GM18873 (cell line): ENCODE measurements around the gene CYTH2.

ENCODE experiments used
- ATAC-seq: cut with Tn5 transposase; IDR thresholded peaks from one replicate; pipeline ENCODE4 v1.9.1; 2021; ENCODE audit warnings: mild to moderate bottlenecking, moderate library complexity, moderate number of reproducible peaks; ENCODE audit not compliant: unreplicated experiment, low FRiP score

Gene CYTH2

DNA sequence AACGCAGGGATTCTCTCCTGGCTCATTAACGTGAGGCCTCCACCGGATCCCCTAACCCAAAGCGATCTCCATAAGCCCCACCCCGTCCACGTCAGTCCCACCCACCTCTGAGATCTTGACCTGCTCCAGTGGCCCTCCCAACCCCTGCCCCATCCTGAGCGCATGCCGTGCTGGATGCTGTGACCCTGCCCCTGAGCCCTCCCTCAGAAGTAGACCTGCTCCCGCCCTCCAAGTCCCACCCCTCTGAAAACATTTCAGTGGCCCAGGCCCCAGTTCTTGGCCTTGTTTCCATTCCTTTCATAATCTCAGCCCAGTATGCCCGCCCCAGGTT, 22.6 kb downstream of the CYTH2 start:
- no peak for ATAC-seq

DNA sequence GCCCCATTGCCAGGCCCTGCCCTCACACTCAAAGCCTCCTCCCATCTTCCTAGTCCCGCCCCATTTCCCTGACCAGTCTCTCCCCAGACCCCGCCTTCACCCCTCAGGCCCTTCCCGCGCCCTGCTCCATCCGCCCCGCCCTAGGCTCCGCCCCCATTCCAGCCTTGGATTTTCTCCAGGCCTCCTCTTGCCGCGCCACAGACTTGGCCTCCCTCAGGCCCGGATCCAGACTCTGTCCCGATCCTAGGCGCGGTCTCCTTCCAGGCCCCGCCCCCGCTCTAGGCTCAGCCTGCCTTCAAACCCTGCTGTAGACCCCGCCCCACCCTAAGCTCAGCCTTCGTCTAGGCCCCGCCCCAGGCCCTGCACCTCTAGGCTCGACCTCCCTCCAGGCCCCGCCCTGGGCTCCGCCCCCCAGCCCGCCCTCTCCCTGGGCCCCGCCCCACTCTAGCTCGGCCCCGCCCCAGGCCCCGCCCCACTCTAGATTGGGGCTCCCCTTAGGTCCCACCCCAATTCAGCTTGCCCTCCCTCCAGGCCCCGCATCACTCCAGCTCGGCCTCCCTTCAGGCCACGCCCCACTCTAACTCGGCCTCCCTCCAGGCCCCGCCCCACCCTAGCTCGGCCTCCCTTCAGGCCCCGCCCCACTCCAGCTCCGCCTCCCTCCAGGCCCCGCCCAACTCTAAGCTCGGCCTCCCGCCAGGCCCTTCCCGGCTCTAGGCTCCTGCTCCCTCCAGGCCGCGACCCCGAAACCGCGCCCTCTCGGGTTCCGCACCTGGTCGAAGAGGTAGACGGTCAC, 24.0 kb downstream of the CYTH2 start:
- ATAC-seq: no peak

DNA sequence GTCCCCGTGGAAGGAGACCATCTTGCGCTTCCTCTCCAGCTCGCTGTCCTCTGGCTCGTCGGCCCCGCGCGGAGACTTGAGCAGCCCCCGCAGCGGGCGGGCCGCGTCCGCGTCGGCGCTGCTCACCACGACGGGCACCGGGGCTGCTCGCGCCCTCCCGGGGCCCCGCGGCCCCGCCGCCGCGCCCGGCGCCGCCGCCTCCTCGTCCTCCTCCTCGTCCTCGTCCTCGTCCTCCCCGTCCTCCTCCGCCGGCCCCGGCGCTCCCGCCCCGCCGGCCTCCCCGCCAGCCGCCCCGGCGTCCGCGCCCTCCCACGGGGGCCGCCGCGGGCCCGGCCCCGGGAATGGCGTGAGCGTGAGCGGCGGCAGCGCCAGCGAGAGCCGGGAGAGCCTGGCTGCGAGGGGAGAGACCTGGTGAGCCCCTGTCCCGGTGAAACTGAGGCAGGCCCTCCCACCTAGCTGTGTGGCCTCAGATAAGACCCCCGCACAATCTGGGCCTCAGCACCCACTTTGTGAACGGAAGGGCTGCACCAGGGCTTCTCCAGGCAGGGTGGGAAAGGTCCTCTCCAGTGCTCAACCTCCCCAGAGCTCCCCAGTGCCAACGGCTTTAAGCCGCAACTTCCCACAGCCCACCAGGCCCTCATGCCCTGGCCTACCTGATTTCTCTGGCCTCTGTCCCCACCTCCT, 24.7 kb downstream of the CYTH2 start:
- ATAC-seq: no peak

DNA sequence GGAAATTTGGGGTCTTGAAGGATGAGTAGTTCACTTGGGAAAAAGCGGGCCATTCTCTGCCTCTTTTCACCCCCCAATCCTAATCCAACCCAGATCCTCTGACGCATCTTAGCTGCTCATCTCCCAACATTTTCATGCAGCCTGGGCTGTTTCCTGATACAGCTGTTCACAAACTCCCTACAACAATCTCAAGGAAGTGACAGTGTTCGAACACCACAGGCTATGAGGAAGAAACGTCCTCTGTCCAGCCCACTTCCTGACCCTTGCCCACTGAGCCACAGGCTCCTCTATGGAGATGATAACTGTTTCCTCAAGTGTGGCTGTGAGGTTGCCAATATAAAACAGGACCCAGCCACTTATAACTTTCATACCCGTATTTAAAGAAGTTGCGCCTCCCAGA, 26.2 kb downstream of the CYTH2 start:
- no peak for ATAC-seq

DNA sequence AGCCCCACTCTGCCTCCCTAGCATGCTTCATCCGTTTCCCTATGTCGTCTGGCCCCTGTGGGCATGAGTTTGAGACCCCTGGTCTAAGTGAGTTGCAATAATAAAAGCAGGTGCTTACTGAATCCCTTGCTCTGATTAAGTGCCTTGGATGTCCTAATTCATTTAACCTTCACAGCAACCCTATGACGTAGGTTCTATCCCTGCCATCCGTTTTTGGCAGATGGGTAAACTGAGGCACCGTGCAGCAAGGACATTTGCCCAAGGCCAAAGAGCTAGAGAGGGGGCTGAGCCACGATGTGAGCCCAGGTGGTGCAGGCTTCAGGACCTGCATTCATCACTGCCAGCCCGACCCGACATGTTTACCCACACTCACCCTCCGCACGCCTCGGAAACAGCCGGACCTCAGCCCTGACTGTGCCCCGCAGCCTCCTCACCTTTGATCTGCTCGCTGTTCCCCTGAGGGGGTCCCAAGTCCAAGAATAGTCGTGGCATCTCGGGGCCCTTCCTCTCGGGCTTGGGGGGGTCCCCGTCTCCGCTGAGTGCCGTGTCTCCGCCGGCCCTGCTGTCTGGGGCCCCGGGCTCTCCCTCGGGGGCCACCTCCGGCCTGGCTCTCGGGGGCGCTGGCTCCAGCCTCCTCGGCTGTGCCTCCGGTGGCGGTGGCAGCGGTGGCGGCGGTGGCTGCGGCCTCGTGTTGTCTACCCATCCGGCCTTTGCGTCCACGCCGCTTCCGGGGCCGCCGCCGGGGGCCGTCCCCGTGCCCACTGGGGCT, 28.0 kb downstream of the CYTH2 start:
- no peak for ATAC-seq

DNA sequence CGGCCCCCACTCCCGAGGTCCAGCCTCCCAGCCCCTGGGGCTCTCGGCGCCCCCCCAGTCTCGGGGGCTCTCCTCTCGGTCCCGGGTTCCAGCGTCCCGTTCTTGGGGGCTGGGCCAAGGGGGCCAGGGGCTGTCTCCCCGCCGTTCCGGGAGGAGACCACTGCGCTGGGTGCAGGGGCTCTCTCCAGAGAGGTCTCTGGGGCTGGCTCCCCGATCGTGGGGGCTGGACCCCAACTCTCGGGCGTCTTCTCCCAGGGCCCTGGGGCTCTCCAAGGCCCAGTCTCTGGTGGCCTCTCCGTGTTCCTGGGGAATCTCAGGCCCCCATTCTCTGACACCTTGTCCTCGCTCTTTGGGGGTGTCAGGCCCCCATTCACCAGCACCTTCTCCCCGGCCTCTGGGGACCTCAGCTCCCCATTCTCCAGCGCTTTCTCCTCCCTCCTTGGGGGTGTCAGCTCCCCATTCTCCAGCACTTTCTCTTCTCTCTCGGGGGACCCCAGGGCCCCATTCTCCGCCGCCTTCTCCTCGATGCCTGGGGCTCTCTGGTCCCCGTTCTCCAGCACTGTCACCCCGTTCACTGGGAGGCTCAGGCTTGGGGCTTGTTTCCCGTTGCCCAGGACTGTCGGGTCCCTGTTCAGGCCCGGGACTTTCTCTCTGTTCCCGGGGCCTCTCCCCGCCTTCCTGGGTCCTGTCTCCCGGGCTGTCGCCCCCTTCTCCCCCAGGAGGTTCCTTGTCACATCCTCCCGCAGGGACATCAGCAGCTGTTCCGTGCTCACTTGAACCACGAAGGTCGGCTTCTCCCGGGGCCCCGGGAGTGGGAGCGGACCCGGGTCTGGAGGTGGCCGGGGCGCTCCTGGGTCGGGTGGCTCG, 28.8 kb downstream of the CYTH2 start:
- ATAC-seq: no peak

DNA sequence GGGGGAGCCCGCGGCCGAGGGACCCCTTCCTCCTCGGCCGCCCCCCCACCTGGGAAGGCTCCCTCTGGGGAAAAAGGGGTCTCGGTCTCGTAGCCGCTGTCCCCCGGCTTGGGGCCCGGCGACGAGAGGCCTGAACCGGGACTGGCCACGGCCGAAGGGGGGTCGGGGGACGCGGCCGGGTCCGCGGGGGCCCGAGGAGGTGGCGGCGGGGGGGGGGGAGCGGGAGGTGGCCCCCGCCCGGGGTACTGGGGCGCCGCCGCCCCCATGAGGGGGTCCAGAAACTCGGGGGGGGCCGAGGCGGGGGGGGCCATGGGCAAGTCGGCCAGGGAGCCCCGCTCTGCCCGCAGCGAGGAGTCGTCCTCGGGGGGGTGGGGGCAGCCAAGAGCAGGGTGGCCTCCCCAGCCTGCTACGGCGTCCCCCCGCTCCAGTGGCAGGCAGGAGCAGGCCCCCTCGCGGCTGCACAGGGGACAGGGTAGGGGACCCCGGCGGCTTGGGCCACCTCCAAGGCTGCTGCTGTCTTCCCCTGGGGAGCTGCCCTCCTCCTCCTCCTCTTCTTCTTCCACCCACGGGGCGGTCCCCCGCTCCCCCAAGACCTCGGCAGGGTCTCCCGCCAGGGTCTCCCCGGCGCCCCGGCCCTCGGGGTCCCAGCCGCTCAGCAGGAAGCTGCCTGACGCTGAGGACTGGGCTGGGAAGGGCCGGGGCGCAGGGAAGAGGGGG, 29.6 kb downstream of the CYTH2 start:
- ATAC-seq: no peak

DNA sequence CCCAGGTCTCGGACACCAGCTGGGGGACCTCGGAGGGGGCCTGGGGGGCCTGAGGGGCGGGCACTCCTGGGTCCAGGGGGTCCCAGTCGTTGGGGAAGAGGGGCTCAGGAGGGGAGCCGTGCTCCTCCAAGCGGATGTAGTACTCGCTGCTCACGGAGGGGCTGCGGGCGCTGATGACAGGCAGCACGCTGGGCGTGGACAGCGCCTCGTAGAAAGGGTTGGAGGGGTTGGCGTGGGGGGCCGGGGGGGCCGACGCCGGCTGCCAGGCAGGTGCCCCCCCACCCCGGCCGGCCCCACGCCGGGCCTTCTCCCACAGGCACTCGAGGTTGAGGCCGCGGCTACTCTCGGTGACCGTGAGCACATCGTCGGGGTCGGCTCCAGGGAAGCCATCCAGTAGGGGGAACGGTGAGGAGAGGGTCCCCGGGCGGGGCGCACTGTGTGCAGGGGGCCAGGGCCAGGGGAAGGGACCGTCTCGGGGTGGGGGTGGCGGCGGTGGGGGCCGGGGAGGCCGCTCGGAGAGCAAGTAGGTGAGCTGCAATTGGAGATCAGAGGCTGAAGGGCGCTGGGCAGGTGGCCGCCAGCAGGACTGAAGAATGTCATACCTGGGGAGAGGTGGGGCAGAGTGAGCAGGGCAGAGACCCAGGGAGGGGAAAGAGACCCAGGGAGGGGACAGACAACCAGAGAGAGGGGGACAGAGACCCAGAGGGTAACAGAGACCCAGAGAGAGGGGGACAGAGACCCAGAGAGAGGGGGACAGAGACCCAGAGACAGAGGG, 30.3 kb downstream of the CYTH2 start:
- ATAC-seq: no peak

DNA sequence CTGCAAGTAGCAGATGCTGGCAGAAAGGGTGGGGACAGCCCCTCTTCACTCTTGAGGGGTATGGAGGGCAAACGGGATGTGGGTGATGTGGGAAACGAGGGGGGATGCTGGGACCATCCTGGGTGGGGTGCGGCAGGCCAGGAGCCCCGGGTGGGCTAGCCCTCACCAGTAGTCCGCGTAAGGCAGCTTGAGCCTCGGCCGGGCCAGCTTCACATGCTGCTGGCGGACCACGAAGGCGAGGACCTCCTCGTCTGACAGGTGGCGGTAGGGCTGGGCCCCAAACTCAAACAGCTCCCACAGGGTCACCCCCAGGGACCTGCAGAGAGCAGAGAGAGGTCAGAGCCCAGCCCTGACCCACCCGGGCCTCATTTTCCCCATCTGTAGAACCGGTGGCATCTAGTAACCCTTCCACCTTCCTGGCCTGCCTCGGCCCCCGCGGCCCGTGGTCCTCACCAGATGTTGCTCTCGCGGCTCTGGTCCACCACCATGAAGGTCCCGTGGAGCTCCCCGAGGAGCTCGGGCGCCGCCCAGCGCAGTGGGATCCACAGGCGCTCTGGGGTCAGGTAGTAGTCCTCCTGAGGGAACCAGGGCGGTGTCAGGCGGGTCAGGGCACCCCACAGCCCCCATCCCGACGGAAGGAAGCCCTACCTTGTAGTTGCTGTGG, 31.8 kb downstream of the CYTH2 start:
- ATAC-seq: no peak

DNA sequence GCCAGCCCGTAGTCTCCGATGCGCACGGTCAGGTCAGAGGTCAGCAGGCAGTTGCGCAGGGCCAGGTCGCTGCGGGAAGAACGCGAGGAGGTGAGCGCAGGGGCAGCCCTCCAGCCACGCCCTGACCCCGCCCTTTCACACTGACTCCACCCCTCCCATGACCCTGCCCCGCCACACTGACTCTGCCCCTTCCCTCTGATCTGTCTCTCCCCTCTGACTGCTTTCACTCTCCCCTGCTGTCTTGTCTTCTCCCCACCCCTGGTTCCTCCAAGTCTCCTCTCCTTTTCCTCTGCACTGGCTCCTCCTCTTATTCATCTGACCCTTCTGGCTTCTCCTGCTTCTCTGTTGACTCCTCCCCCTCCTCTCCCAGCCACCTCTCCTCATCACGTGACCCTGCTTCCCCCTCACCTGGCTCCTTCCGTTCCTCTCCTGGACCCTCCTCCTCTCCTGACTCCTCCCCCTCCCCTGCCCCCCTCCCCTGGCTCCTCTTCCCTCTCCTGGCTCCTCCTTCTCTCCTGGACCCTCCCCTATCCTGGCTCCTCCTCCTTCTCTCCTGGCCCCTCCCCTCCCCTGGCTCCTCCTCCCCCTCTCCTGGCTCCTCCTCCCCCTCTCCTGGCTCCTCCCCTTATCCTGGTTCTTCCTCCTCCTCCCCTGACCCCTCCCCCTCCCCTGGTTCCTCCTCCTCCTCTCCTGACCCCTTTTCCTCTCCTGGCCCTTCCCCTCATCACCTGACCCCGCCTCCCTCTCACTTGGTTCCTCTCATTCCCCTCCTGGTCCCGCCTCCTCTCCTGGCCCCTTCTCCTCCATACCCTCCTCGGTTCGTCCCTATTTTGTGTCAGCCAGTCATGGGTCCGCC, 32.6 kb downstream of the CYTH2 start:
- ATAC-seq: no peak

DNA sequence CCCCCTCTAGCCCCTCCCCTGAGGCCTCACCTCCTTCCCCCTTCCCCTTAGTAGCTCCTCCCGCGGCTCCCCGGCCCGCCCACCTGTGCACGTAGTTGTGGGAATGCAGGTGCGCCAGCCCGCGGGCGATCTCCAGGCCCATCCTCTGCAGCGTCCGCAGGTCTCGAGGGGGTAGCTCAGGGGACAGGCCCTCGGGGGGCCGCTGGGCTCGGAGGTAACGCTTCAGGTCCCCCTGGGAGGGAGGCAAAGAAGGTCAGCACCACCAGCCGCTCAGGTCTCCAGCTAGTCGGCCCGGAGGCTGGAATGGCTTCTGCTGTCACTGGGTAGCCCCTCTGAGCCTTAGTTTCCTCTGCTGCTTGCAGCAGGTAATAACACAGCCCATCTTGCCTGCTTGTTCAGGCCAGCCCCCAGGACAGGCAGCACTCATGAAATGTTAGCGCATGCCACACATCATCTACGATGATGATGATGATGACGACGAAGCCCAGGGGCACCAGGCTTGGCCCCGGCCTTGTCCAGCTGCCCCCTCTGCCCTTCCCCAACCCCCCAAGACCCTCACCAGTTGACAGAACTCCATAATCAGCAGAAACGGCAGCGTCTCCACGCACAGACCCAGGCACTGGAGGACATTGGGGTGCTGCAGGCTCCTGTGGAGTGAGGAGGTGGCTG, 33.3 kb downstream of the CYTH2 start:
- no peak for ATAC-seq

DNA sequence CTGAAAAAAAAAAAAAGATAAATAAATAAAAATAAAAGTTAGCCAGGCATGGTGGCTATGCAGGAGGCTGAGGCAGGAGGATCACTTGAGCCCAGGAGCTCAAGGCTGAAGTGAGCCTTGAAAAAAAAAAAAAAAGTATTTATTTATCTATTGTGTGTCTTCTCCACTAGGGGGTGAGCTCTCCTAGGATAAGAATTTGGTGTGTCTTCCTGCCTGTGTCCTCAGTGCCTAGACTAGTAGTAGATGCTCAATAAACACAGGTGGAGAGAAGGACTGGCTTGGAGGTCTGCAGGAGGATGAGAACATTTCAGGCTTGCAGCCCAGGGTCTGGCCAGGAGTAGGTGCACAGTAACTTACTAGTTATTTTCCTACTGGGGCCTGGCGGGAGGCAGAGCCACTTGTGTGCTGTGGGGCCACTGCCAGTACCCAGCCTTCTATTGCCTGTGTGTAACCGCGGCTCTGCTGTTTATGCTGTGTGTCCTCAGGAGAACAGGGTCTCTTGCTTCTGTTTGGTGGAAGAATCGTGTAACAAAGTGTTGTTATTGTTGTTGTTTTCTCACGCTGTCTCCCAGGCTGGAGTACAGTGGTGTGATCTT, 37.1 kb downstream of the CYTH2 start:
- no peak for ATAC-seq

DNA sequence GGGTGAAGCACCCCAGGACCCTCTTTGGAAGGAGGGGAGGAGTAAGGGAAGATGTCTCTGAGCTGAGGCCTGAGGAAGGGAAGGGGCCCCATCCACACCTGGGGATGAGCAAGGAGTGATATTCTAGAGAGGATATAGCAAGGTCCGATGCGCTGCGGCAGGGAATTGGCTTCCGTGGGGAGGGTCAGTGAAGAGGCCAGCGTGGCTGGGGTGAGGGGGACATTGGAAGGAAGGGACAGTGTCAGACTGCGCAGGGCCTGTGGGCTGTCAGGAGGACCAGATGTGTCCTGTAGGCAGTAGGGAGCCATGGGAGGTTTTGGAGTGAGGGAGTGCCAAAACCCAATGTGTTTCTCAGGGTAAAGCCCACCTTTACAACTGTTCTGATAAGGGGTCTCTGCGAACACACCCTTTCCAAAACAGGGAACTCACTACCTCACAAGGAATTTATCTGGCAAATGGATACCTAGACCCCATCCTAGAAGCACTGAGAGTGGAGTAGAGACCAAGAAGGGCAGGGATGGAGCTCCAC, 38.8 kb downstream of the CYTH2 start:
- ATAC-seq: no peak

DNA sequence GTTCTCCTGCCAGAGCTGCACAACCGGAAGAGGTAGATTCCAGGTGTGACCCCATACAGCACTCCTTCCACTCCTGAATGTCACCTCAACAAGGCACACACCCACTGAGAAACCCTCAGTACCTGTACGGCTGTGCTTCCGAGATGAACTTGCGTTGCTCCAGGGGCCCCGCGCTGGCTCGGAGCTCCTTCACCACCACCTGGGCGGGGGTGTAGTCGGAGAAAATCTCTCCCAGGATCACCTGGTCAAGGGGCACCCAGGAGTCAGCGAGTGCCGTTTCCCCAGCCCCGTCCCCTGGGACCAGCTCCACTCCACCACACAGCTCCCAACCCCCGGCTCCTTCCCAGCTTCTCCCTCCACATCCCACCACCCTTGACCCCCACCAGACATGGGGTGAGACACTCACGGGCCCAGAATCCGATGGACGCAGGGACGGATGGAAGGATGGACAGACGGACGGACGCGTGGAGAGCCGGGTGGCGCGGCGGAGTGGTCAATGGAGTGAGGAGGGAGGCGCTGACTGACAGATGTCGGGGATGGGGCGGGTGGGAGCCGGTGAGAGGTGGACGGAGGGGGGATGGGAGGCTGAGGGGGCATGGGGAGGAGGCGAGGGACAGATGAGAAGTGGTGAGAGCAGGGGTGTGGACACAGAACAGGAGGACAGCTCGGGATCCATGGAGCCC, 39.7 kb downstream of the CYTH2 start:
- ATAC-seq: no peak

DNA sequence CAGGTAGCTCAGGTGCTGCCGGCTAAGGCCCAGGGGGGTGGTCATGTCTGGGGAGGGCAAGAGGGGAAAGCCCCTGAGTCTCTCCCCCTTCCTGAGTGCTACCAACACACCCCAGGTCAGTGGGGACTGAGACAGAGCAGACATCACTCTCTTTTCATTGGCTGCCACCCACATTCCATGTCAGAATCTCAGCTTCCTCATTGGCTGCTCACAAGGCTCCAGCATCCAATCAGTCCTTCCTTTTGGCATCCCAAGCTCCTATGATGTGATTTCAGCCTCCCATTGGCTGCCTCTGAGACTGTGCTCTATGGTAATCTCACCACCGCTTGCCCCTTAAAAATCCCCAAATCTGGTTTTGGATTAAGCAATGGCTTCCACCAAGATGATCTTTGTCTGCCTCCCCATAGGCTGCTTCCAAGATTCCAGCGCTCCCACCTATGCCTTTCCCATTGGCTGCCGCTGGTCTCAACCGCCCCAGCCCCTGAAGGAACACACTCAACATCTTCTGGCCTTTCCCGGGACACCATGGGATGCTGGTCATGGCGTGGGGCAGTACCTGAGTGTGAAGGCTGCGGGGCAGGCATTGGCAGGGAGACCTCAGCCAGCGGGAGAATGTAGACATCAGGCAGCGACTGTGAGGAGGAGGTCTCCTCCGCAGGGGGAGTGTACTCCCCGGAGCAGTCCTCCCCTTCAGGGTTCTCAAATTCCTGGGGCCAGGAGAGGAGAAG, 40.5 kb downstream of the CYTH2 start:
- no peak for ATAC-seq
